Measurements from ENCODE around the gene DEFB132.
A peak's percentile ranks its signal among the peaks of the same experiment; 100 is the strongest.
"Not testable (repeated sequence)": the region's sequence is repeated elsewhere in the genome, so short reads cannot be mapped to it uniquely, and the experiment has no call there.

DEFB132 gene, protein sequence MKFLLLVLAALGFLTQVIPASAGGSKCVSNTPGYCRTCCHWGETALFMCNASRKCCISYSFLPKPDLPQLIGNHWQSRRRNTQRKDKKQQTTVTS

DNA sequence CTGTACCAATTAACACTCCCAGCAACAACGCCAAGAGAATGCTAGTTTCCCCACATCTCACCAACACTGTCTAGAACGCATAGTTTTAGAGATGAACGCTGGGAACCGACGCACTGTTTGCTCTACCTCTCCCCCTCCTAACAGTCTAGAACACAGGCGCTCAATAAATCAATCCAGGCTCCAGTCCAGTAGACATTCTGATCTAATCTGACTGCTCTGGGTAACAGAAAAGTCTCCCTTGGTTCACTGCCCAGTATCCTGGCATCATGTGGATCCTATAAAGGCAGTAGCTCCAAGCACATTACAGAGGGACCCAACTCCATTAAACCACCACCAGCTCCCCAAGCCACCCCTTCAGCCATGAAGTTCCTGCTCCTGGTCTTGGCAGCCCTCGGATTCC, at the start of gene DEFB132:
Gene DEFB132 (plus strand): TSS at position 306 of the 400 bp plus-strand sequence. CDS start 55 bp downstream, at position 361.
- DNase-seq (ENCODE audit: low read depth in 2 of 2) = no peak

DNA sequence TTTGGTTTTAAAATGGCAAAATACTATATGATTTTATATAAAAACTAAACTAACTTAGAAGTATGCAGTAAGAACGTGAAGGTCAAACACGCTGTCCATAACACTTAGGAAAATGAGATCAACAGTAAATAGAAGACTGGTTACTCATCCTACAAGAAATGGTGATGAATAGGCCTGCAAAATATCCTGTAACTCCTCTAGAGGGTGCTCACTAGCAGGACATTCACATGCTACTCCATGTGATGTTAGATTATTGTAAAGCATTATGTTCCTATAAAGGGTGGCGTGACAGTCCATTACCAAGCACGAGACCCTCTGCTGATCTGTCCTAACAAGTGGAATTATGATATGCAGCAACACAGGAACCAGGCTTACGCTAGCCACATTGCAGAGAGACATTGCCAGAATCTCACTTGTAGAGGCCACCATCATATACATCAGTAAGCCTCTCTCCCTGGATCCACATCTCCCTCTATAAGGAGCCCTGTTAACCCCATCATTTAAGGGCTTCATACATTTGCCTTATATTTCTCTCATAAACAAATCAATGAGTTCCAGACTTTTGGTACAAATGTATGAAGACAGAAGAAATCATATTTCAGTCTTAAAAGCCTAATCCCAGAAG, 48.5 kb upstream of the DEFB132 start:
- peak; percentile 31 to 32 for DNase-seq (ENCODE audit: low read depth in 2 of 2)

- no peak for DNase-seq (ENCODE audit: low read depth in 2 of 2)
Observed at GRCh38 chr20:210809-211502, 46.6 kb upstream of the DEFB132 start.

GRCh38 chr20:214383-214782, 43.1 kb upstream of the DEFB132 start:
- no peak for DNase-seq (ENCODE audit: low read depth in 2 of 2)

DNA sequence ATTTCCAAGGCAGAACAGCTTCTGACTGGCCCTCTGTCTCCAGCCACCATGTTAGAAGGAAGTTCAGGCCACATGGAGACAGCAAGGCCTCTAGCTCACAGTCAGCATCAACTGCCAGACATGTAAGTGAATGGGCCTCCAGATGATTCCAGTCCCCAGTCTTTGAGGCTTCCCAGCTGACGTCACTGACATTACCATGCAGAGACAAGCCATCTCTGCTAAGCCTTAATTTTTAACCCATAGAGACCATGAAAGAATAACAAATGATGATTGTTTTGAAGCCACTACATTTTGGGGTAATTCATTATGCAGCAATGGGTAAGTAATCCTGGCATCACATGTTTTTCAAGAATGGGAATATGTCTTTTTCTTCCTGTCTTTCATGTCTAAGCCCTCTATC, 41.7 kb upstream of the DEFB132 start:
- DNase-seq (ENCODE audit: low read depth in 2 of 2) = no peak

DNA sequence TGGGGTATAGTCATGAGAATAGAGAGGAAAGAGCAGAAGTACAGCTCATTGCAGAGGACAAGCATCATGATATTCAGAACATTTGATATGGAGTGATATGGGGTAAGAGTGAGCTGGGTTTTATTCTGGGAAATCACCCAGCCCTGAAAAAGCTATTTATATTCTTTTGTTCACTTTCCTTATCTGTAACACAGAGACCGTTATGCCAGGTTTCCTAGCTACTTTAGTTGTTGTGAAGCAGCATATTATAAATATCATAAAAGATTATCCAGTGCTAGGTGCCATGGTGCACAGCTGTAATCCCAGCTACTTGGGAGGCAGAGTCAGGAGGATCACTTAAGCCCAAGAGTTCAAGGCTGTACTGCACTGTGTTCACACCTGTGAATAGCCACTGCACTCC, 40.3 kb upstream of the DEFB132 start:
- no peak for DNase-seq (ENCODE audit: low read depth in 2 of 2)

DNA sequence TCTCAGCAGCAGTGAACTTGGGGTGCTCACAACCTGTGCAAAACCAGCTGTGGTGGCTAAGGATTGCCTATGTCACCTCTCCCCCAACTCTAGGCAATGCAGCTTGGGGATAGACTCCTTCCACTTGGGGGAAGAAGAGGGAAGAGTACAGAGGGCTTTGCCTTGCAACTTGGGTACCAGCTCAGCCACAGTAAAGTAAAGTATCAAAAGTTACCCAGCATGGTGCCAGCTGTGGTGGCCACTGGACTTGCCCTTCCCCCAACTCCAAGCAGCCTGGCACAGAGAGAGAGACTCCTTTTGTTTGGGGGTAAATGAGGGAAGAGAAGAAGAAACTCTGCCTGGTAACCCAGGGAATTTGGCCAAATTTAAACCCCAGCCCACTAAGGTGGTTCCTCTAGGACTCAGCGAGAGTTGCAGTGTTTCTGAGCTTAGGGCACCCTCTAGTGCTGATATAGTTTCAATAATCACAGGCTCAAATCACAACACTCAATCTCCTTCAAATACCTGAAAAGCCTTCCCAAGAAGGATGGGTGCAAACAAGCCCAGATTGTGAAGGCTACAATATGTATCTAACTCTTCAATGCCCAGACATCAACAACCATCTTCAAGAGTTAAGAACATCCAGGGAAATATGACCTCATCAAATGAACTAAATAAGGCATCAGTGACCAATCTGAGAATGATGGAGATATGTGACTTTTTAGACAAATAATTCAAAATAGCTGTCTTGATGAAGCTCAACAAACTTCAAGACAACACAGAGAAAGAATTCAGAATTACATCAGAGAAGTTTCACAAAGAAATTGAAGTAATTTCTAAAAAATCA, 38.0 kb upstream of the DEFB132 start:
- DNase-seq (ENCODE audit: low read depth in 2 of 2) = no peak

GRCh38 chr20:221258-221830, 36.2 kb upstream of the DEFB132 start:
- DNase-seq (ENCODE audit: low read depth in 2 of 2) = no peak

GRCh38 chr20:225879-226278, 31.6 kb upstream of the DEFB132 start:
- not testable (repeated sequence) for DNase-seq (ENCODE audit: low read depth in 2 of 2)

DNA sequence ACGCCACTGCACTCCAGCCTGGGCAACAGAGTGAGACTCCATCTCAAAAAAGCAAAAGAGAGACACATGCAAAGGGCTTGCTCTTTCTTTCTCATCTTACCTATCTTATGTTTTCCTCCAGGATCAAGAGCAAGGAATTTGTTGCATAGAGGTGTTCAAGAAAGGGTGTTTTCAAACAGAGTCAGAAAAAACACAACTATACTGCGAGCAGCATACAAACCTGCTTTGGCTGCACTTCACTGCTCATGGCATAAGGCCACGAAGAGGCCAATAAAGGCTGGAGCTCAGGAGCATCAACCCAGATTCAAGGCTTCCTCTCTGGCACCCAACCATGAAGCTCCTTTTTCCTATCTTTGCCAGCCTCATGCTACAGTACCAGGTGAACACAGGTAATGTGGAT, 30.6 kb upstream of the DEFB132 start, which contains the start of gene DEFB129:
Gene DEFB129 (plus strand): TSS at position 301 of the 400 bp plus-strand sequence. CDS start 31 bp downstream, at position 332.
- DNase-seq (ENCODE audit: low read depth in 2 of 2) = no peak

DNA sequence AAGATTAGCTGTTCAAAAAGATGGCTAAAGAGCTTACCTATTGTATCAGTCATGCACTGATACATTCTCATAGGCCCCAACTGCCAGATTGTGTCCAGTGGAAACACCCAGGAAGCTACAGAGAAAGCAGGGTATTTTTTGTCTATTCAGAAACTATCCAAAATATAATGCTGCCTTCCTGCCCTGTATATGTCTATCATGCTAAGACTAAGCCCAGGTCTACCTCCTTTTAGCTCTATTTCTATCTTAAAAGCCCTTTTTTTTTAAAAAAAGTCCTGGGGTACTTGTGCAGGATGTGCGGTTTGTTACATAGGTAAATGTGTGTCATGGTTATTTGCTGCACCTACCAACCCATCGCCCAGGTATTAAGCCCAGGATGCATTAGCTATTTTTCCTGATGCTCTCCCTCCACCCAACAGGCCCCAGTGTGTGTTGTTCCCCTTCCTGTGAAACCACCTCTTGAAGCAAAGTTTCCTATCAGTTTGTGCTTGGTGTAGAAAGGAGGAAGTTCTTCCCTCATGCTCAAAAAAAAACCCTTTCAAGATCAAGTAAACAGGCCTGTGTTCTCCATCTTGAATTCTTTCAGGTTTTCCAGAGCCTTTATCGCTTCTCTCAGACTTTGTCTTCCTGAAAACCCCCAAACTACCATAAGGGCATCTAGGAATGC, 30.0 kb upstream of the DEFB132 start:
- no peak for DNase-seq (ENCODE audit: low read depth in 2 of 2)

GRCh38 chr20:235891-236290, 21.6 kb upstream of the DEFB132 start:
- no peak for DNase-seq (ENCODE audit: low read depth in 2 of 2)

DNA sequence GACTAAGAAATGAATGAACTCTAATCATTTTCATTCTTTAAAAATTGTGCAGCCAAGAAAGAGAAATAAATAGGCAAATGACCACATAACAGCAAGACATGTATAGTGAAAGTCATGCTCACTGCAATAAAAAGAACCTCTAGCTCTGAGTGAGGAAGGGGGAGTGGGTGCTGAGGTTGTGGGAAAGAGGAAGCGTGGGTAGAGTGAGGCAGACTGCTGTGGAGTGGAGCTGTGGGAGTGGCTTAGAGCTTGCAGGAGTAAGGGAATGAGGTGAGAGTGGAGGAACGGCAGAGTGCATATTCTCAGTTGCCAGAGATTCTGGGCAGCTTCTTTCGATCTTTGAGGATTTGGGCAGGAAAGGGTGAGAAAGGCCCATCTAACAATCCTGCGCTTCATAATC, 20.0 kb upstream of the DEFB132 start:
- DNase-seq (ENCODE audit: low read depth in 2 of 2) = no peak

- DNase-seq (ENCODE audit: low read depth in 2 of 2) = no peak
Observed at GRCh38 chr20:237929-238328, 19.6 kb upstream of the DEFB132 start.

DNA sequence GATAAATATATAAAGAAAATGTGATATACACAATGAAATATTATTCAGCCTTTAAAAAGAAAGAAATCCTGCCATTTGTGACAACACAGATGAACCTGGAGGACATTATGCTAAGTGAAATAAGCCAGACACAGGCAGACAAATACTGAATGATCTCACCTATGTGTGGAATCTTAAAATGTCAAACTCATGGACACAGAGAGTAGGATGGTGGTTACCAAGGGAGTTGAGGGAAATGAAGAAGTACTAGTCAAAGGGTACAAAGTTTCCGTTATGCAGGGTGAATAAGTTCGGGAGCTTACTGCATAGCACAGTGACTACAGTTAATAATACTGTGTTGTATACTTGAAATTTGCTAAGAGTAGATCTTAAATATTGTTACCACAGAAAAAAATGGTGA, 14.6 kb upstream of the DEFB132 start:
- no peak for DNase-seq (ENCODE audit: low read depth in 2 of 2)

GRCh38 chr20:251354-251753, 6.2 kb upstream of the DEFB132 start:
- no peak for DNase-seq (ENCODE audit: low read depth in 2 of 2)

DNA sequence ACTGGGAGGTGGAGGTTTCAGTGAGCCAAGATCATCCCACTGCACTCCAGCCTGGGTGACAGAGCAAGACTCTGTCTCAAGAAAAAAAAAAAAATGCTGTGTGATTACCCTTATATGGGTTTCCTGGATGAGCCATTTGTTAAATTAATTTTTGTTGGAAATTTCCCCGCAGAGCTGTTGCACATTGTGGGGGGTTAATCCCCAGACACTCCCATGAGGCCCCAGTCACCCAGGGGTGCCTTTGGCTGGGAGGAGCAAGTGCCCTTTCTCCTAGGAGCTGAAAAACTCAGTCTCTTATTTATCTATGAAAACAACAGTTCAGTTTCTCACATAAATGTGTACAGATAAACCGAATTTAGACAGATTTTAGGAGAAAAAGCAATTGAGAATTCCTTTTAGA, 4.7 kb upstream of the DEFB132 start:
- DNase-seq (ENCODE audit: low read depth in 2 of 2) = no peak

GRCh38 chr20:253447-253846, 4.1 kb upstream of the DEFB132 start:
- DNase-seq (ENCODE audit: low read depth in 2 of 2) = not testable (repeated sequence)

- DNase-seq (ENCODE audit: low read depth in 2 of 2) = no peak
Observed at GRCh38 chr20:258269-258858, 840 bp downstream of the DEFB132 start.

GRCh38 chr20:258963-259362, 1.4 kb downstream of the DEFB132 start:
- no peak for DNase-seq (ENCODE audit: low read depth in 2 of 2)

GRCh38 chr20:259981-260380, 2.5 kb downstream of the DEFB132 start:
- DNase-seq (ENCODE audit: low read depth in 2 of 2) = no peak

Measured in fibroblast of skin of left biceps (primary cell).